ENCODE data around the gene CTNND2. TPM values are rescaled to one million over a fixed set of nuclear protein-coding genes. Genes with fewer than 3 reads are reported as not detected.

The CTNND2 gene
- total RNA-seq, 1 experiment from 2014 or later, result 7.0 TPM

- no peak for TF ChIP-seq CTCF (conservative IDR thresholded peaks at IDR 0.05)
- peaks cover 0 to under 1% of the 10 kb centered on the region in 2 experiments; a peak in 2 of 5 replicates for H3K9me3 Mint-ChIP-seq
- Histone ChIP-seq H4K91ac (ENCODE audit: insufficient read length, low read depth, low read length) (no peak overlapping the region), H3K4ac (ENCODE audit: low read depth, low read length) (no peak overlapping the region), H3K79me1 (ENCODE audit: insufficient read depth, low read depth, low read length, poor library complexity, severe bottlenecking) (no peaks in the 10 kb centered on the region), H2BK5ac (ENCODE audit: insufficient read length, low read length) (no peak overlapping the region), H2AFZ (ENCODE audit: low read length) (no peak overlapping the region), H3K18ac (ENCODE audit: insufficient read length, low read depth, low read length) (no peak overlapping the region), H2BK15ac (ENCODE audit: low read depth, low read length) (no peak overlapping the region), H3K27ac (ENCODE audit: insufficient read length, low read depth, low read length) (no peak overlapping the region), H2BK20ac (ENCODE audit: low read depth, low read length, poor library complexity, severe bottlenecking) (no peak overlapping the region), H3K23me2 (ENCODE audit: insufficient read length, low read depth, low read length, poor library complexity, severe bottlenecking) (no peaks in the 10 kb centered on the region), H3K56ac (ENCODE audit: insufficient read length, low read depth, low read length) (no peak overlapping the region), H3K23ac (ENCODE audit: insufficient read length, low read depth, low read length) (no peak overlapping the region), H3K14ac (ENCODE audit: insufficient read depth, low read length) (no peak overlapping the region), H3K9me3 (ENCODE audit: control insufficient read depth, low read depth, low read length) (no peaks in the 10 kb centered on the region), H2BK12ac (ENCODE audit: insufficient read length, low read depth, low read length) (no peak overlapping the region), H4K20me1 (ENCODE audit: control insufficient read depth, insufficient read depth, insufficient read length) (no peaks in the 10 kb centered on the region), H3K9ac (ENCODE audit: extremely low read depth, insufficient read length, low read length) (no peak overlapping the region), H4K5ac (ENCODE audit: insufficient read length, low read depth, low read length) (no peak overlapping the region), H3K79me2 (ENCODE audit: insufficient read depth, low read length) (no peaks in the 10 kb centered on the region), H3K27me3 (ENCODE audit: insufficient read depth, low read length) (no peaks in the 10 kb centered on the region), H4K8ac (replicated peaks; ENCODE audit: insufficient read length, low read depth, low read length) (no peak overlapping the region), H2AK5ac (ENCODE audit: insufficient read length, low read length) (no peak overlapping the region), H2BK120ac (ENCODE audit: low read depth, low read length, poor library complexity, severe bottlenecking) (no peak overlapping the region), H3K4me1 (ENCODE audit: insufficient read depth, low read length) (no peaks in the 10 kb centered on the region), H3K4me2 (ENCODE audit: insufficient read depth, insufficient read length, low read length) (no peak overlapping the region), H3T11ph (ENCODE audit: low read length) (no peak overlapping the region)
- no peak overlapping the region for H3K27ac Mint-ChIP-seq
- H3K4me3 Mint-ChIP-seq, result no peak overlapping the region
- 0 out of 7 replicates have a peak, but pooled peaks cover 0 to under 1% (median 0%) of the 10 kb centered on the region in 3 experiments for H3K36me3 Mint-ChIP-seq (ENCODE audit: insufficient read depth in 1 of 3, low read depth in 3 of 3)
- no peaks in the 10 kb centered on the region for H3K27me3 Mint-ChIP-seq (ENCODE audit: low read depth)
- H3K4me1 Mint-ChIP-seq, result no peaks in the 10 kb centered on the region
- WGBS (ENCODE audit: extremely low coverage, insufficient read length, low lambda C conversion rate), result no CpG with 5 or more reads among the region's 6 CpGs
- no peak for DNase-seq
Measured at GRCh38 chr5:11037080-11037479, 867.2 kb downstream of the CTNND2 start.
